Natural killer cell treated with Interleukin-12 subunit alpha and Interleukin-12 subunit beta and Interleukin-15 and Interleukin-18, amount 100 ng/mL, for 72 hours (primary cell): ENCODE measurements around the gene HRNR. TPM values are rescaled to one million over a fixed set of nuclear protein-coding genes. Genes with fewer than 3 reads are reported as not detected.
A peak's percentile ranks its signal among the peaks of the same experiment; 100 is the strongest.

Source experiments
- ATAC-seq, 2 donors: fragments of 150-1000 bp; cut with Tn5 transposase in 1 of 2; sonication (Bioruptor Pico), chemical (Tn5 transposase) in 1 of 2; 2 replicates each; pipeline ENCODE4 v1.10.0; 2021
- DNase-seq: peaks from one replicate; pipeline ENCODE4 v3.0.0; 2022; ENCODE audit warnings: low spot score
- H3K27ac Mint-ChIP-seq, 2 donors: 1 replicate in 1 of 2; 2 replicates in 1 of 2; pipeline ENCODE4 v1.8.0; 2022; ENCODE audit warnings: mixed read lengths in 2 of 2, mild to moderate bottlenecking in 1 of 2, moderate library complexity in 1 of 2
- H3K27me3 Mint-ChIP-seq, 2 donors: 1 replicate in 1 of 2; 2 replicates in 1 of 2; pipeline ENCODE4 v1.8.0; 2022; ENCODE audit warnings: mixed read lengths in 2 of 2
- H3K36me3 Mint-ChIP-seq: one replicate; pipeline ENCODE4 v1.8.0; 2022; ENCODE audit warnings: mixed read lengths
- H3K4me1 Mint-ChIP-seq, 2 donors: 1 replicate in 1 of 2; 2 replicates in 1 of 2; pipeline ENCODE4 v1.8.0; 2022; ENCODE audit warnings: low read depth in 2 of 2, mixed read lengths in 2 of 2, mild to moderate bottlenecking in 1 of 2
- H3K4me3 Mint-ChIP-seq: one replicate; pipeline ENCODE4 v1.8.0; 2022; ENCODE audit warnings: mixed read lengths
- H3K9me3 Mint-ChIP-seq: 2 replicates; pipeline ENCODE4 v1.8.0; 2022; ENCODE audit warnings: mixed read lengths
- total RNA-seq, 2 donors: library from RNA; stranded (reverse); gene quantifications; one replicate each; pipeline ENCODE4 v1.2.3, GENCODE V29; 2022

Gene HRNR
- total RNA-seq, 2 donors from 2014 or later = not detected

GRCh38 chr1:152182431-152182830, 41.6 kb downstream of the HRNR start:
- DNase-seq (no peak), ATAC-seq (no peak)
- Mint-ChIP-seq H3K4me3 (no peak overlapping the region), H3K9me3 (no peaks in the 10 kb centered on the region), H3K27ac (no peak overlapping the region), H3K36me3 (no peaks in the 10 kb centered on the region), H3K4me1 (no peaks in the 10 kb centered on the region), H3K27me3 (peaks cover 6 to 14% of the 10 kb centered on the region in 2 donors)

- H3K4me3 Mint-ChIP-seq = no peak overlapping the region
- peaks cover 16 to 18% of the 10 kb centered on the region in 2 donors for H3K27me3 Mint-ChIP-seq
- H3K4me1 Mint-ChIP-seq = no peaks in the 10 kb centered on the region
- no peaks in the 10 kb centered on the region for H3K36me3 Mint-ChIP-seq
- no peaks in the 10 kb centered on the region for H3K9me3 Mint-ChIP-seq
- DNase-seq = no peak
- H3K27ac Mint-ChIP-seq = no peak overlapping the region
- no peak for ATAC-seq
Measured at GRCh38 chr1:152179566-152179965, 44.4 kb downstream of the HRNR start.

- no peak overlapping the region for H3K27ac Mint-ChIP-seq
- peaks cover 7 to 15% of the 10 kb centered on the region in 2 donors for H3K27me3 Mint-ChIP-seq
- no peak overlapping the region for H3K4me3 Mint-ChIP-seq
- H3K36me3 Mint-ChIP-seq = no peaks in the 10 kb centered on the region
- DNase-seq (no peak), ATAC-seq (no peak)
- no peaks in the 10 kb centered on the region for H3K9me3 Mint-ChIP-seq
- H3K4me1 Mint-ChIP-seq = peaks cover 2 to 7% of the 10 kb centered on the region in 2 donors
Measured at GRCh38 chr1:152170287-152170905, 53.6 kb downstream of the HRNR start.

GRCh38 chr1:152169366-152170025, 54.5 kb downstream of the HRNR start:
- peaks cover 6 to 15% of the 10 kb centered on the region in 2 donors for H3K27me3 Mint-ChIP-seq
- peaks cover 2 to 7% of the 10 kb centered on the region in 2 donors for H3K4me1 Mint-ChIP-seq
- no peaks in the 10 kb centered on the region for H3K9me3 Mint-ChIP-seq
- no peaks in the 10 kb centered on the region for H3K36me3 Mint-ChIP-seq
- DNase-seq (no peak), ATAC-seq (no peak)
- no peak overlapping the region for H3K4me3 Mint-ChIP-seq
- no peak overlapping the region for H3K27ac Mint-ChIP-seq

- no peak overlapping the region for H3K4me3 Mint-ChIP-seq
- no peaks in the 10 kb centered on the region for H3K36me3 Mint-ChIP-seq
- peaks cover 5 to 21% of the 10 kb centered on the region in 2 donors for H3K27me3 Mint-ChIP-seq
- H3K27ac Mint-ChIP-seq = no peak overlapping the region
- H3K9me3 Mint-ChIP-seq = no peaks in the 10 kb centered on the region
- DNase-seq (no peak), ATAC-seq (no peak)
- H3K4me1 Mint-ChIP-seq = peaks cover 2 to 7% of the 10 kb centered on the region in 2 donors
Measured at GRCh38 chr1:152168535-152168868, 55.5 kb downstream of the HRNR start.

DNA sequence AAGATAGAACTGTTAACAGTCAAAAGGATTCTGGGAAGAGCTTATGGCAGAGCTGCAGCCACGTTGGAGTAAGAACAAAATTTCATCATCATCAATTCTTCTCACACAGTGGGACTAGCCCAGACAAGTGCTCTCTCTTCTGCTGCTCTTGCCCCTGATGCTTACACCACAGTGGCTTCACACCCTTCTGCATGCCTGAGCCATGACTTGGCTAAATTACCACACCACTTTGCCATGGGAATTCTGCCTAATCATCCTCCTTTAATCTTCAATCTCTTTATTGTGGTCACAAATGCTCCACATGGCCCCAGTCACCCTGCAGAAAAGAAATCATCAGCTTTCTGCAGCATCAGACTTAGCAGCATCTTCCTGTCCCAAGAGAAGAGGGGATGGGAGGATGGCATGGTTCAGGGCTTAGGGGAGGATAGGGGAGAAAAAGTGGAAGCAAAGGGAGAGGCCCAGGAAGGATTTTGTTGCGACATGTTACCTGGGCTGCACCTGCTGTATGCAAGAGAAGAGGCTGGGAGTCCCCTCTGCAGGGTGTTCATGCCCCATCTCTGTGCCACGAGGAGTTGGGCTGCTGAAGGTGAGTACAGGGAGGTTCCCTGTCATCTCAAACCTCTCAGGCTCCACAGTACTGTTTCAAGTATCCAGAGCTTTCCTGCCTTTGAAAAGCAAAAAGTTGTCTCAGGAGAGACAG, 56.0 kb downstream of the HRNR start:
- no peak for DNase-seq
- Mint-ChIP-seq H3K4me3 (no peak overlapping the region), H3K27me3 (peaks cover 5 to 21% of the 10 kb centered on the region in 2 donors), H3K27ac (no peak overlapping the region), H3K36me3 (no peaks in the 10 kb centered on the region), H3K9me3 (no peaks in the 10 kb centered on the region), H3K4me1 (peaks cover 2 to 7% of the 10 kb centered on the region in 2 donors)
- ATAC-seq = peak in 1 of 2 donors; percentile 38

DNA sequence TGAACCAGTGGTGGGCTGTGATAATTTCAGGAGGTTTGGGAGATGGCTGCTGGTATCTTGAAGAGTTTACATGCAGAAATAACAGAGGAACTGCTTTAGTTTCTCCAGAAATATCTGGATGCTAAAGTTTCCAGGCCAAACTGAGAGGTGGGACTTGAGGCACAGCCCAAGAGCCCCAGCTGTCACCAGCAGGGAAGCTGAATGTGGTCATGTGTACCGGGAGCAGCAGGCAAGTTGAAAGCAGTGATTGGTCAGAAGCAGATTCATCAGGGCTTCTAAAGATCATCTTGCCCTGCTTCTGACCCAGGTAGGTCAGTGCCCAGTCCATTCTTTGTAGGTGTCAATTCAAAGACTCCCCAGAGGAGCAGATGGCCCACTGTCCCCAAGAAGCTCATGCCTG, 57.0 kb downstream of the HRNR start:
- H3K36me3 Mint-ChIP-seq = no peaks in the 10 kb centered on the region
- H3K4me1 Mint-ChIP-seq = peaks cover 2 to 7% of the 10 kb centered on the region in 2 donors
- no peak overlapping the region for H3K4me3 Mint-ChIP-seq
- H3K27me3 Mint-ChIP-seq = peaks cover 5 to 21% of the 10 kb centered on the region in 2 donors
- H3K27ac Mint-ChIP-seq = no peak overlapping the region
- H3K9me3 Mint-ChIP-seq = no peaks in the 10 kb centered on the region
- ATAC-seq = no peak
- DNase-seq = no peak

- H3K27ac Mint-ChIP-seq = no peak overlapping the region
- ATAC-seq = no peak
Measured at GRCh38 chr1:152165286-152166077, 58.5 kb downstream of the HRNR start.

GRCh38 chr1:152164517-152165136, 59.4 kb downstream of the HRNR start:
- Mint-ChIP-seq H3K9me3 (no peaks in the 10 kb centered on the region), H3K36me3 (no peaks in the 10 kb centered on the region), H3K4me1 (peaks cover 2 to 7% of the 10 kb centered on the region in 2 donors), H3K27me3 (peaks cover 11 to 14% of the 10 kb centered on the region in 2 donors), H3K4me3 (no peak overlapping the region), H3K27ac (no peak overlapping the region)
- ATAC-seq (no peak), DNase-seq (no peak)

More at GRCh38 chr1:152165286-152166077, 58.5 kb downstream of the HRNR start:
- Mint-ChIP-seq H3K27me3 (peaks cover 8 to 14% of the 10 kb centered on the region in 2 donors), H3K36me3 (no peaks in the 10 kb centered on the region), H3K4me3 (no peak overlapping the region), H3K4me1 (peaks cover 2 to 7% of the 10 kb centered on the region in 2 donors), H3K9me3 (no peaks in the 10 kb centered on the region)
- no peak for DNase-seq

GRCh38 chr1:152162792-152163463, 61.1 kb downstream of the HRNR start:
- H3K36me3 Mint-ChIP-seq = no peaks in the 10 kb centered on the region
- ATAC-seq = no peak
- no peak overlapping the region for H3K27ac Mint-ChIP-seq

More at GRCh38 chr1:152162792-152163463, 61.1 kb downstream of the HRNR start:
- Mint-ChIP-seq H3K4me1 (peaks cover 2 to 7% of the 10 kb centered on the region in 2 donors), H3K9me3 (no peaks in the 10 kb centered on the region), H3K27me3 (peaks cover 11 to 14% of the 10 kb centered on the region in 2 donors), H3K4me3 (no peak overlapping the region)
- no peak for DNase-seq
